Activated T-helper 17 cell treated with anti-CD3 and anti-CD28 coated beads, Interleukin-2, amount 50 U/mL, for 72 hours (primary cell): ENCODE results near the gene POPDC3. TPM values are rescaled to one million over a fixed set of nuclear protein-coding genes. Genes with fewer than 3 reads are reported as not detected.
A peak's percentile ranks its signal among the peaks of the same experiment; 100 is the strongest.

ENCODE experiments used
- ATAC-seq: fragments of 150-1000 bp; cut with Tn5 transposase; replicated peaks from 2 replicates; pipeline ENCODE4 v1.10.0; 2021; ENCODE audit warnings: mild to moderate bottlenecking, moderate library complexity
- H3K27ac Mint-ChIP-seq: one replicate; pipeline ENCODE4 v1.8.0; 2022; ENCODE audit warnings: mixed read lengths
- H3K27me3 Mint-ChIP-seq: one replicate; pipeline ENCODE4 v1.8.0; 2022; ENCODE audit warnings: mixed read lengths
- H3K36me3 Mint-ChIP-seq: one replicate; pipeline ENCODE4 v1.8.0; 2022; ENCODE audit warnings: low read depth, mild to moderate bottlenecking, mixed read lengths
- H3K4me1 Mint-ChIP-seq: one replicate; pipeline ENCODE4 v1.8.0; 2022; ENCODE audit warnings: mixed read lengths
- H3K4me3 Mint-ChIP-seq: one replicate; pipeline ENCODE4 v1.8.0; 2022; ENCODE audit warnings: mild to moderate bottlenecking, mixed read lengths
- H3K9me3 Mint-ChIP-seq: one replicate; pipeline ENCODE4 v1.8.0; 2022; ENCODE audit warnings: mixed read lengths
- total RNA-seq, 2 donors: library from RNA; stranded (reverse); gene quantifications; one replicate each; pipeline ENCODE4 v1.2.3, GENCODE V29; 2022

Gene POPDC3
- total RNA-seq, 2 donors from 2014 or later, result 0.24 TPM; not detected in 1

DNA sequence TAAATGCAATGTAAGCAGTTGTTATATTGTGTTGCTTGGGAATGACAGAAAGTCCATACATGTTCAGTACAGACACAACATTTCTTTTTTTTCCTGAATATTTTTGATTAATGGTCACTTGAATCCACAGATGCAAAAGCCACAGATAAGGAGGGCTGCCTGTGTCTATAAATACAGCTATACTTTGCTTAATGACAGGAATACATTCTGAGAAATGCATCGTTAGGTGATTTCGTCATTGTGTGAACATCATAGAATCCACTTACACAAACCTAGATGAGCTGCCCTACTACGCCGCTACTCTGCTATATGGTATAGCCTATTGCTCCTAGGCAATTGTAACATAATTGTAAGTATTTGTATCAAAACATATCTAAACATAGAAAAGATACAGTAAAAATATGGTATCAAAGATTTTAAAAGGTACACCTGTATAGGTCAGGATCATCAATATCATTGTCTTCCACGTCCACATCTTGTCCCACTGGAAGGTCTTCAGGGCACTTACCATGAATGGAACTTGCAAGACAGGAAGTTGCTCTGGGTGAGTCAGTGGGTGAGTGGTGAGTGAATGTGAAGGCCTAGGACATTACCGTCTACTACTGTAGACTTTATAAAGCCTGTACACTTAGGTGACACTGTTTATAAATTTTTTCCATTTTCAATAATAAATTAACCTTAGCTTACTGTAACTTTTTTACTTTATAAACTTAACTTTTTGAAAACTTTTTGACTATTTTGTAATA is 27.9 kb upstream of the POPDC3 start:
- peaks cover 17% of the 10 kb centered on the region for H3K27me3 Mint-ChIP-seq
- ATAC-seq, result no peak
- H3K4me3 Mint-ChIP-seq, result no peak overlapping the region
- no peaks in the 10 kb centered on the region for H3K9me3 Mint-ChIP-seq
- peaks cover 5% of the 10 kb centered on the region for H3K4me1 Mint-ChIP-seq
- no peak overlapping the region for H3K27ac Mint-ChIP-seq
- H3K36me3 Mint-ChIP-seq, result no peaks in the 10 kb centered on the region

DNA sequence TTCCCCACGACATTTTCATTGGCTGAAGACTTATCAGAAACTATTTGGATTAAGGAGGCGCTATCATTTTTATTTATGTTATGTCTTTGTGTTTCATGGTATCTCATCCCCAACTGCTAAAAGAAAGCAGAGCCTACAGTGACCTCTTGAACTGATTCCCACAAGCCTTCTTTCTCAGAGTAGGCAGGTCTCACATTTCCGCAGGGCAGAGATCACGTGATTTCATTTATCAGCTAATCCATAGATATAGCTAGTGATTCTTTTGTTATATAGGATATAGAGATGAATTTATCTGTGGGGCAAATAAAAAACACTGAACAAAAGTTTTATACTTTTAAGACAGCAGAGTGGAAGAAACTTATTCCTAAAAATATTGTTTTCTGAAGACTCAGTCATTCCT is 25.0 kb upstream of the POPDC3 start:
- no peak for ATAC-seq
- Mint-ChIP-seq H3K36me3 (no peaks in the 10 kb centered on the region), H3K9me3 (no peaks in the 10 kb centered on the region)

DNA sequence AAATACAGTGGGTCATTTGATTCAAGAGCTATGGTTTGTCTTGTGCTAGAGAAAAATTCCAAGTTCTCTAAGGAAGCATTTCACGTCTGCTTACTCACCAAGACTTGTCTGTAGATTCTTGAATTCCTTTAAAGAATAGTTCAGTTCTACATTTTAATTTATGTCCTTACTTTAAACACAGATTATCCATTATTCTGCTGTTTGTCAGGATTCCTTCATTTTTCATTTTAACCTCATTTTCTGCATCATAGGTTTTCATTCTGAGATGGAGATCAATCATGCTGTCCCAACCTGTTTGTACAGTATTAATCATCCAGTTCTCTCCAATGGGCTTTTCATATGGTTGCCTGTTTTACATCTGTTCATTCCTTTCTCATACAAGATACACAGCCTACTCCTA is 24.5 kb upstream of the POPDC3 start:
- Mint-ChIP-seq H3K27me3 (peaks cover 14% of the 10 kb centered on the region), H3K4me1 (no peaks in the 10 kb centered on the region), H3K27ac (no peak overlapping the region), H3K4me3 (no peak overlapping the region), H3K36me3 (no peaks in the 10 kb centered on the region), H3K9me3 (no peaks in the 10 kb centered on the region)
- ATAC-seq, result no peak

More for the DNA sequence above, 25.0 kb upstream of the POPDC3 start:
- no peak overlapping the region for H3K27ac Mint-ChIP-seq
- peaks cover 14% of the 10 kb centered on the region for H3K27me3 Mint-ChIP-seq
- H3K4me1 Mint-ChIP-seq, result no peaks in the 10 kb centered on the region
- no peak overlapping the region for H3K4me3 Mint-ChIP-seq

DNA sequence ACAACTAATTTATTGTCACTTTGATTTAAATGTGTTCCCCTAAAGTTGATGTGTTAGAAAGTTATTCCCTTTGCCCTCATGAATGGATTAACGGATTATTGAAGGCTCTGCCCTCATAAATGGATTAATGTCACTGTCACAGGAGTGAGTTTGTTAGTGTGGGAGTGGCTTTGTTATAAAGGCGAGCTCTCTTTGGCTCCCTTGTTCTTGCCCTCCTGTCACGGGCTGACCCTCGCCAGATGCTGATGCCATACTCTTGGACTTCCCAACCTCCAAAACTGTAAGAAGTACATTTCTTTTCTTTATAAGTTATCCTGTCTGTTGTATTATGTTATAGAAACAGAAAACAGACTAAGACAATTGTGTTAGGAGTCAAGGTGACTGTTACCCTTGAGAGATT is 22.7 kb upstream of the POPDC3 start:
- no peaks in the 10 kb centered on the region for H3K36me3 Mint-ChIP-seq

GRCh38 chr6:105200133-105200730 is 20.4 kb upstream of the POPDC3 start:
- no peak for ATAC-seq

More for the DNA sequence above, 22.7 kb upstream of the POPDC3 start:
- Mint-ChIP-seq H3K27me3 (peaks cover 8% of the 10 kb centered on the region), H3K4me1 (no peaks in the 10 kb centered on the region), H3K27ac (no peak overlapping the region), H3K9me3 (no peaks in the 10 kb centered on the region), H3K4me3 (no peak overlapping the region)
- no peak for ATAC-seq

DNA sequence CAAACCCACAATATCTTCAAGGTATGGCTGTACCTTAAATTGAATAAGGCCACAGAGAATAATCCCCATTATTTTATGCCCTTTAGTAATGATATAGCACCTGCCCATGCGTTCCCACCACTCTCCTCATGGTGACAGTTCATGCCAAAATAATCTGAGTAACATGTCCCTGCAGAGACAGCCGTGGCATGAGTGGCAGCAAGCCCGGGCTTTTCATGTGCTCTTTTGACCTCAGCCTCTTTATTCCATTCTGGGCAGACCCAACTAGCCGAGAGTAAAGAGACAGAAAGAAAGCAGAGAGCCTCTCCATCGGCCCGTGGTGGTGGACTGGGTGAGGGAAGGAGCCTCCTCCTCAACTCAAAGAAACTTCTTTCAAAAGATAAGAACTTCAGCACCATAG is 19.9 kb upstream of the POPDC3 start:
- Mint-ChIP-seq H3K4me1 (no peaks in the 10 kb centered on the region), H3K4me3 (no peak overlapping the region), H3K9me3 (no peaks in the 10 kb centered on the region), H3K27me3 (peaks cover 13% of the 10 kb centered on the region), H3K36me3 (no peaks in the 10 kb centered on the region), H3K27ac (no peak overlapping the region)
- ATAC-seq, result no peak

More at GRCh38 chr6:105200133-105200730, 20.4 kb upstream of the POPDC3 start:
- peaks cover 10% of the 10 kb centered on the region for H3K27me3 Mint-ChIP-seq
- no peak overlapping the region for H3K4me3 Mint-ChIP-seq
- H3K9me3 Mint-ChIP-seq, result no peaks in the 10 kb centered on the region
- no peaks in the 10 kb centered on the region for H3K4me1 Mint-ChIP-seq
- no peaks in the 10 kb centered on the region for H3K36me3 Mint-ChIP-seq
- no peak overlapping the region for H3K27ac Mint-ChIP-seq

GRCh38 chr6:105196076-105196475 is 16.3 kb upstream of the POPDC3 start:
- H3K27ac Mint-ChIP-seq, result no peak overlapping the region
- no peaks in the 10 kb centered on the region for H3K36me3 Mint-ChIP-seq
- no peak overlapping the region for H3K4me3 Mint-ChIP-seq
- no peak for ATAC-seq
- H3K27me3 Mint-ChIP-seq, result peaks cover 20% of the 10 kb centered on the region
- no peaks in the 10 kb centered on the region for H3K9me3 Mint-ChIP-seq
- H3K4me1 Mint-ChIP-seq, result no peaks in the 10 kb centered on the region

GRCh38 chr6:105194591-105194990 is 14.8 kb upstream of the POPDC3 start:
- Mint-ChIP-seq H3K4me3 (no peak overlapping the region), H3K27ac (no peak overlapping the region), H3K4me1 (no peaks in the 10 kb centered on the region), H3K9me3 (no peaks in the 10 kb centered on the region), H3K27me3 (peaks cover 21% of the 10 kb centered on the region), H3K36me3 (no peaks in the 10 kb centered on the region)
- ATAC-seq, result no peak

GRCh38 chr6:105194106-105194505 is 14.3 kb upstream of the POPDC3 start:
- no peak overlapping the region for H3K27ac Mint-ChIP-seq
- H3K36me3 Mint-ChIP-seq, result no peaks in the 10 kb centered on the region
- peaks cover 26% of the 10 kb centered on the region for H3K27me3 Mint-ChIP-seq
- H3K4me1 Mint-ChIP-seq, result no peaks in the 10 kb centered on the region
- no peaks in the 10 kb centered on the region for H3K9me3 Mint-ChIP-seq
- H3K4me3 Mint-ChIP-seq, result no peak overlapping the region
- ATAC-seq, result no peak

GRCh38 chr6:105193647-105194046 is 13.8 kb upstream of the POPDC3 start:
- no peaks in the 10 kb centered on the region for H3K9me3 Mint-ChIP-seq
- H3K4me1 Mint-ChIP-seq, result no peaks in the 10 kb centered on the region
- H3K4me3 Mint-ChIP-seq, result no peak overlapping the region
- ATAC-seq, result no peak
- H3K36me3 Mint-ChIP-seq, result no peaks in the 10 kb centered on the region
- H3K27me3 Mint-ChIP-seq, result peaks cover 26% of the 10 kb centered on the region
- no peak overlapping the region for H3K27ac Mint-ChIP-seq

DNA sequence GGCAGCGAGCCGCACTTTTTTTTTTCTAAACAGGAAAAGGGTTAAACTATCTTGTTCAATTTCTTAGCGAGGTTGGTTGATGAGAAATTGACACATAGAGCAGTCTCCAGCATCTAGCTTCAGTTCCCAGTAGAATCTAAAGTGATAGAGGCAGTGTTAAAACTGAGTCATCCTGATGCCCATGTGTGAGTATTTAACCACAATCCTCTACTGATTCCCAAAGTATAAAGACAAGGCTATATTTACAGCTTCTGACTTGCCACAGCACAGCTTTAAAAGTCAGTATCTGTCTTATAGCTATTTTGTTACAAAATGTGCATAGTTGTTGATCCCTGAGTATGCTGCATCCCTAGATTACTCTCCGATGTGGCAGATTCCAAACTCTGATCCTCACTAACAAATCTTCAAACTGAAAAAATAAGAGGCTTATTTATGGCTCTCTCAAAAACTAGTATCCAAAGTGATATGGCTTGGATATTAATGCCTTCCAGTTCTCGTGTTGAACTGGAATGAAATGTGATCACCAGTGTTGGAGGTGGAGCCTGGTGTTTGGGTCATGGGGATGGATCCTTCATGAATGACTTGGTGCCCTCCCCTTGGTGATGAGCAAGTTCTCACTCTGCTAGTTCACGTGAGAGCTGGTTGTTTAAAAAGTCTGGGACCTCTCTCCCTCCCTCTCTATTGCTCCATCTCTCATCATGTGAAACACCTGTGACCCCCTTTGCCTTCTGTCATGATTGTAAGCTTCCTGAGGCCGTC is 13.1 kb upstream of the POPDC3 start:
- Mint-ChIP-seq H3K4me3 (no peak overlapping the region), H3K27ac (no peak overlapping the region), H3K4me1 (no peaks in the 10 kb centered on the region), H3K36me3 (no peaks in the 10 kb centered on the region), H3K27me3 (peaks cover 26% of the 10 kb centered on the region), H3K9me3 (no peaks in the 10 kb centered on the region)
- ATAC-seq, result peak; percentile 61

DNA sequence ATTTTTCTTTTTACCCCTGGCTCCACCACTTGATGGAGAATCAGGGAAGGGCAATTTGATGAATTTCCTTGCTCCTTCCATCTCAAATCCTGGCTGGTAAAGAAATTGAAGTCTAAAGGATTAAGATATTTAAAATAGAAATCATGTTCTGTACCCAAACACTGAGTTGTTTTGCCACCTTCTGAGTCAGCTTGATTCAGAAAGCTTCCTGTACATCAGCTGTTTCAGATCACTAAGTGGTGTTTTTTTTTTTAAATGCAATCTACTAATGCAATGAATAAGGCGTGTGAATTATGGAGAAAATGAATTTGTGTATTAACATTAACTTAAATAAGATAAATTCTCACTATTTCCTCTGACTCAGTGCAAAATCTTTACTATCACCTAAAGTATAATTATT is 11.5 kb upstream of the POPDC3 start:
- no peaks in the 10 kb centered on the region for H3K9me3 Mint-ChIP-seq
- H3K4me3 Mint-ChIP-seq, result no peak overlapping the region
- no peak for ATAC-seq
- peaks cover 29% of the 10 kb centered on the region for H3K27me3 Mint-ChIP-seq
- no peaks in the 10 kb centered on the region for H3K36me3 Mint-ChIP-seq
- no peak overlapping the region for H3K27ac Mint-ChIP-seq
- no peaks in the 10 kb centered on the region for H3K4me1 Mint-ChIP-seq

- H3K4me1 Mint-ChIP-seq, result no peaks in the 10 kb centered on the region
- H3K27ac Mint-ChIP-seq, result no peak overlapping the region
- H3K4me3 Mint-ChIP-seq, result no peak overlapping the region
- peaks cover 23% of the 10 kb centered on the region for H3K27me3 Mint-ChIP-seq
- H3K36me3 Mint-ChIP-seq, result no peaks in the 10 kb centered on the region
- no peak for ATAC-seq
- H3K9me3 Mint-ChIP-seq, result no peaks in the 10 kb centered on the region
These were observed 9.4 kb upstream of the POPDC3 start for GRCh38 chr6:105189026-105189820.

DNA sequence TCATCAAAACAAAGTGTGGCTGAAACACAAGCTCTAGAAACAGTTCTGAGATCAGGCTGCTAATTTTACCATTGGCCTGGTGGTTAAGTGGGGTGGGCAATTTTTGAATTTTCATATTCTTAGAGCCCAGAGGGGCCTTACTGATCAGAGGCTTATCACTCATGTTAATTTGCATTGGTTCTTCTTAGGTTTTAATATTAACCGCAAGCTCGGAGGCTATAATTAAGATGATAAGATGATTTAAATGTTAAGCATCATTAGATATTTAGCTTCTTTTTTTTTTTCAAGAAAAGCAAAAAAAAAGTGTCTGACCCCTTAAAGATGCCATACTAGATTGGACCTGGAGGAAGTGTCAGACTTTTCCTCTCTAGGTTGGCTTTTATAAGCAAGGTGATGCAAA is 8.4 kb upstream of the POPDC3 start:
- Mint-ChIP-seq H3K4me1 (no peaks in the 10 kb centered on the region), H3K36me3 (no peaks in the 10 kb centered on the region), H3K4me3 (no peak overlapping the region), H3K27me3 (peaks cover 27% of the 10 kb centered on the region), H3K27ac (no peak overlapping the region), H3K9me3 (no peaks in the 10 kb centered on the region)
- no peak for ATAC-seq
